Measurements from ENCODE around the gene MIR17HG.

MIR17HG gene

GRCh38 chr13:91355099-91355825 is 7.8 kb downstream of the MIR17HG start:
- Mint-ChIP-seq H3K27me3 (no peaks in the 10 kb centered on the region), H3K4me1 (peaks cover 44% of the 10 kb centered on the region), H3K9me3 (no peaks in the 10 kb centered on the region), H3K27ac (peak overlapping the region; percentile 44), H3K4me3 (no peak overlapping the region), H3K36me3 (ENCODE audit: low read depth) (peaks cover 79% of the 10 kb centered on the region)
- no peak for DNase-seq
- no peak for ATAC-seq

- H3K27ac Mint-ChIP-seq: peak overlapping the region; percentile 7
- H3K27me3 Mint-ChIP-seq: no peaks in the 10 kb centered on the region
- no peak overlapping the region for H3K4me3 Mint-ChIP-seq
- DNase-seq (no peak), ATAC-seq (no peak)
- peaks cover 74% of the 10 kb centered on the region for H3K36me3 Mint-ChIP-seq (ENCODE audit: low read depth)
- H3K9me3 Mint-ChIP-seq: no peaks in the 10 kb centered on the region
- peaks cover 35% of the 10 kb centered on the region for H3K4me1 Mint-ChIP-seq
These were observed 8.6 kb downstream of the MIR17HG start for GRCh38 chr13:91355826-91356710.

- Mint-ChIP-seq H3K27me3 (no peaks in the 10 kb centered on the region), H3K36me3 (ENCODE audit: low read depth) (peaks cover 67% of the 10 kb centered on the region), H3K9me3 (no peaks in the 10 kb centered on the region), H3K4me1 (peaks cover 25% of the 10 kb centered on the region), H3K4me3 (no peak overlapping the region), H3K27ac (peak overlapping the region; percentile 8)
- ATAC-seq: no peak
- no peak for DNase-seq
These were observed 9.6 kb downstream of the MIR17HG start for GRCh38 chr13:91356919-91357612.

GRCh38 chr13:91357613-91358386 is 10.3 kb downstream of the MIR17HG start:
- H3K4me3 Mint-ChIP-seq: no peak overlapping the region
- no peak overlapping the region for H3K27ac Mint-ChIP-seq
- peaks cover 19% of the 10 kb centered on the region for H3K4me1 Mint-ChIP-seq
- no peaks in the 10 kb centered on the region for H3K27me3 Mint-ChIP-seq
- H3K36me3 Mint-ChIP-seq (ENCODE audit: low read depth): peaks cover 60% of the 10 kb centered on the region
- no peaks in the 10 kb centered on the region for H3K9me3 Mint-ChIP-seq
- ATAC-seq (no peak), DNase-seq (no peak)

- H3K36me3 Mint-ChIP-seq (ENCODE audit: low read depth): peaks cover 56% of the 10 kb centered on the region
- H3K27ac Mint-ChIP-seq: no peak overlapping the region
- H3K4me1 Mint-ChIP-seq: peaks cover 15% of the 10 kb centered on the region
- no peak overlapping the region for H3K4me3 Mint-ChIP-seq
- DNase-seq: no peak
- ATAC-seq: no peak
- no peaks in the 10 kb centered on the region for H3K27me3 Mint-ChIP-seq
- no peaks in the 10 kb centered on the region for H3K9me3 Mint-ChIP-seq
These were observed 10.9 kb downstream of the MIR17HG start for GRCh38 chr13:91358387-91358782.

- H3K27ac Mint-ChIP-seq: no peak overlapping the region
- peaks cover 9% of the 10 kb centered on the region for H3K4me1 Mint-ChIP-seq
- DNase-seq (no peak), ATAC-seq (peak; percentile 8)
- no peaks in the 10 kb centered on the region for H3K27me3 Mint-ChIP-seq
- peaks cover 48% of the 10 kb centered on the region for H3K36me3 Mint-ChIP-seq (ENCODE audit: low read depth)
- no peak overlapping the region for H3K4me3 Mint-ChIP-seq
- no peaks in the 10 kb centered on the region for H3K9me3 Mint-ChIP-seq
These were observed 11.6 kb downstream of the MIR17HG start for GRCh38 chr13:91359111-91359510.

GRCh38 chr13:91359631-91360030 is 12.1 kb downstream of the MIR17HG start:
- Mint-ChIP-seq H3K4me3 (no peak overlapping the region), H3K27me3 (no peaks in the 10 kb centered on the region), H3K9me3 (no peaks in the 10 kb centered on the region), H3K27ac (no peak overlapping the region), H3K4me1 (peaks cover 8% of the 10 kb centered on the region), H3K36me3 (ENCODE audit: low read depth) (peaks cover 43% of the 10 kb centered on the region)
- no peak for DNase-seq
- no peak for ATAC-seq

GRCh38 chr13:91360246-91360751 is 12.8 kb downstream of the MIR17HG start:
- peaks cover 36% of the 10 kb centered on the region for H3K36me3 Mint-ChIP-seq (ENCODE audit: low read depth)
- no peak overlapping the region for H3K4me3 Mint-ChIP-seq
- DNase-seq (no peak), ATAC-seq (no peak)
- no peaks in the 10 kb centered on the region for H3K9me3 Mint-ChIP-seq
- H3K27ac Mint-ChIP-seq: no peak overlapping the region
- no peaks in the 10 kb centered on the region for H3K27me3 Mint-ChIP-seq
- H3K4me1 Mint-ChIP-seq: peaks cover 4% of the 10 kb centered on the region

- Mint-ChIP-seq H3K4me3 (no peak overlapping the region), H3K27ac (no peak overlapping the region), H3K27me3 (no peaks in the 10 kb centered on the region), H3K9me3 (no peaks in the 10 kb centered on the region), H3K36me3 (ENCODE audit: low read depth) (peaks cover 21% of the 10 kb centered on the region), H3K4me1 (peaks cover 9% of the 10 kb centered on the region)
- DNase-seq: no peak
- ATAC-seq: no peak
These were observed 14.3 kb downstream of the MIR17HG start for GRCh38 chr13:91361755-91362271.

- Mint-ChIP-seq H3K27me3 (no peaks in the 10 kb centered on the region), H3K36me3 (ENCODE audit: low read depth) (peaks cover 10% of the 10 kb centered on the region)
- no peak for DNase-seq
These were observed 15.4 kb downstream of the MIR17HG start for GRCh38 chr13:91362908-91363307.

GRCh38 chr13:91368101-91368500 is 20.6 kb downstream of the MIR17HG start:
- H3K9me3 Mint-ChIP-seq: no peaks in the 10 kb centered on the region
- no peaks in the 10 kb centered on the region for H3K36me3 Mint-ChIP-seq (ENCODE audit: low read depth)
- peaks cover 4% of the 10 kb centered on the region for H3K27me3 Mint-ChIP-seq
- H3K27ac Mint-ChIP-seq: peak overlapping the region; percentile 95
- no peak for DNase-seq
- peak overlapping the region; percentile 68 for H3K4me3 Mint-ChIP-seq
- H3K4me1 Mint-ChIP-seq: peaks cover 37% of the 10 kb centered on the region
- ATAC-seq: no peak

More at GRCh38 chr13:91362908-91363307, 15.4 kb downstream of the MIR17HG start:
- peaks cover 20% of the 10 kb centered on the region for H3K4me1 Mint-ChIP-seq
- H3K9me3 Mint-ChIP-seq: no peaks in the 10 kb centered on the region
- no peak for ATAC-seq
- H3K27ac Mint-ChIP-seq: no peak overlapping the region
- H3K4me3 Mint-ChIP-seq: no peak overlapping the region

GRCh38 chr13:91368676-91369440 is 21.4 kb downstream of the MIR17HG start:
- peaks cover 37% of the 10 kb centered on the region for H3K4me1 Mint-ChIP-seq
- H3K4me3 Mint-ChIP-seq: peak overlapping the region; percentile 68
- H3K36me3 Mint-ChIP-seq (ENCODE audit: low read depth): no peaks in the 10 kb centered on the region
- peaks cover 4% of the 10 kb centered on the region for H3K27me3 Mint-ChIP-seq
- H3K9me3 Mint-ChIP-seq: no peaks in the 10 kb centered on the region
- DNase-seq (no peak), ATAC-seq (peak; percentile 93)
- peak overlapping the region; percentile 95 for H3K27ac Mint-ChIP-seq

GRCh38 chr13:91369441-91369831 is 21.9 kb downstream of the MIR17HG start:
- H3K27ac Mint-ChIP-seq: peak overlapping the region; percentile 95

More at GRCh38 chr13:91369441-91369831, 21.9 kb downstream of the MIR17HG start:
- H3K27me3 Mint-ChIP-seq: peaks cover 4% of the 10 kb centered on the region
- H3K36me3 Mint-ChIP-seq (ENCODE audit: low read depth): no peaks in the 10 kb centered on the region
- peaks cover 37% of the 10 kb centered on the region for H3K4me1 Mint-ChIP-seq
- ATAC-seq (peak; percentile 80), DNase-seq (peak; percentile 58)
- H3K9me3 Mint-ChIP-seq: no peaks in the 10 kb centered on the region
- peak overlapping the region; percentile 68 for H3K4me3 Mint-ChIP-seq
